SH-SY5Y (cell line): ENCODE measurements around the gene CDCA7L.
A peak's percentile ranks its signal among the peaks of the same experiment; 100 is the strongest.

ENCODE experiments used
- GATA2 ChIP-seq: IDR thresholded peaks from 2 replicates; pipeline ENCODE4 v1.6.1; 2011; ENCODE audit warnings: mild to moderate bottlenecking, low read depth, low read length
- GATA3 ChIP-seq: IDR thresholded peaks from 2 replicates; pipeline ENCODE4 v1.6.1; 2011; ENCODE audit warnings: low read depth, mild to moderate bottlenecking, low read length, moderate library complexity

Gene CDCA7L

GRCh38 chr7:21959387-21959776, 13.7 kb upstream of the CDCA7L start:
- TF ChIP-seq GATA3 (no peak), GATA2 (no peak)

- TF ChIP-seq GATA2 (no peak), GATA3 (no peak)
Measured at GRCh38 chr7:21953781-21954180, 8.1 kb upstream of the CDCA7L start.

GRCh38 chr7:21948887-21949540, 3.3 kb upstream of the CDCA7L start:
- no peak for TF ChIP-seq GATA2
- no peak for TF ChIP-seq GATA3

- no peak for TF ChIP-seq GATA2
- no peak for TF ChIP-seq GATA3
Measured at GRCh38 chr7:21948364-21948763, 2.7 kb upstream of the CDCA7L start.

DNA sequence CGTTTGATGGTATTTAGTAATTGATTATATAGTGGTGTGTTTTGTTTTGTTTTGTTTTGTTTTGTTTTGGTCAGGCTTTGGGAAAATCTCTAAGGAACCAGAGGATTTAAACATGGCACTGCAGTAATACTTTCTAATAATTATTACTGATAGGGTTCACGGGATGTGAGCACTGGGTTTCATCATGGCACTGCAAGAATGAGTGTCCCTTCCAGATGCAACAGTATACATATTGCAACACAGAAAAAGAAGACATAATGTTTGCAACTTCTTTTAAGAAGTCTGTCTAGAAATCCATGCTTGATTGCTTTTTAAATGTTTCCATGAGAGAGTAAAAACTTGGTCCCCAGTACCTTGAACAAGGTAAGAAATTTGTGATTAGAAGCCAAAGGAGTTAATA, 2.2 kb upstream of the CDCA7L start:
- no peak for TF ChIP-seq GATA3
- TF ChIP-seq GATA2: no peak

GRCh38 chr7:21947056-21947455, 1.4 kb upstream of the CDCA7L start:
- TF ChIP-seq GATA3 (no peak), GATA2 (no peak)

DNA sequence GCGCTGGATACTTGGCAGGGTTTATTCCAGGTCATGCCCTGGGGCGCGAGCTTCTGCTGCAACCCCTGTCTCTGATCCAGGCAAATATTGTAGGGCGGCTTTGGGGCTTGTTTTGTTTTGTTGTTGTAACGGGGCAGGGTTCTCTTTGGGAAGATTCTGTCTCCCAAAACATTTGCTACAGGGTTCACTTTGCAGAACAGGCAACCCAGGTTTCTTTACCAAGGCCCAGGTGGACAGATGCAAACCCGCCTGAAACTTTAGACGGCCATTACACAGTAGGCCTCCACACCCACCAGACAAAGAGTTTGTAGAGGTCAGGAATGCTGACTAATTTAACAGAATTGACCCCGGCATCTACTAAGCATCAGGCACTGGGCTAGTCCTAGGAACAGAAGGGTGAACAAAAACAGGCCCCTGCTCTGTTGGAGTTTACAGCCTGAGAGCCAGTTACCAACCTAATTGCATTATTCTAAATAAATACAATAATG, 567 bp upstream of the CDCA7L start:
- TF ChIP-seq GATA2: no peak
- TF ChIP-seq GATA3: no peak

- TF ChIP-seq GATA3 (no peak), GATA2 (no peak)
Measured at GRCh38 chr7:21944616-21945453, 864 bp downstream of the CDCA7L start.

DNA sequence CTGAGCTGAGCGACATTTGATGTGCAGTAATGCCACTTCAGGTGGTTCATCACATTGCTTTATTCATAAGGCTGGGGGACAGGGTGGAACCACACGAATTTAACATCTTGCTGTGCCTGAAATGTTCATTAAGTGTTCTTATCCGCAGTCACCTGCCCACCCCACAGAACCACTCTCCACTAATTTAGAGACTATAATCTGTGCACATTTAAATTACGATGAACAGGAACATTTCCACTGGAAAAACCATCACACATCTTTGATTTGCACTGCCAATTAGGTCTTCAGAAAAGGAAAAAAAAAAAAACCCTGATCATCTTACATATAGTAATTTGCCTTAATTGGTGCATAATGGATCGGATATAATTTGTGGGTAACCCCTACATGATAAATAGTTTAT, 2.3 kb downstream of the CDCA7L start:
- no peak for TF ChIP-seq GATA3

GRCh38 chr7:21942955-21943354, 2.7 kb downstream of the CDCA7L start:
- TF ChIP-seq GATA2 (no peak), GATA3 (no peak)

GRCh38 chr7:21941611-21942141, 4.0 kb downstream of the CDCA7L start:
- peak; percentile 24; the same call in 1 of the 2 replicates for TF ChIP-seq GATA3
- peak; percentile 34; the same call in 1 of the 2 replicates for TF ChIP-seq GATA2

- TF ChIP-seq GATA2: no peak
- TF ChIP-seq GATA3: no peak
Measured at GRCh38 chr7:21939858-21940372, 5.8 kb downstream of the CDCA7L start.

DNA sequence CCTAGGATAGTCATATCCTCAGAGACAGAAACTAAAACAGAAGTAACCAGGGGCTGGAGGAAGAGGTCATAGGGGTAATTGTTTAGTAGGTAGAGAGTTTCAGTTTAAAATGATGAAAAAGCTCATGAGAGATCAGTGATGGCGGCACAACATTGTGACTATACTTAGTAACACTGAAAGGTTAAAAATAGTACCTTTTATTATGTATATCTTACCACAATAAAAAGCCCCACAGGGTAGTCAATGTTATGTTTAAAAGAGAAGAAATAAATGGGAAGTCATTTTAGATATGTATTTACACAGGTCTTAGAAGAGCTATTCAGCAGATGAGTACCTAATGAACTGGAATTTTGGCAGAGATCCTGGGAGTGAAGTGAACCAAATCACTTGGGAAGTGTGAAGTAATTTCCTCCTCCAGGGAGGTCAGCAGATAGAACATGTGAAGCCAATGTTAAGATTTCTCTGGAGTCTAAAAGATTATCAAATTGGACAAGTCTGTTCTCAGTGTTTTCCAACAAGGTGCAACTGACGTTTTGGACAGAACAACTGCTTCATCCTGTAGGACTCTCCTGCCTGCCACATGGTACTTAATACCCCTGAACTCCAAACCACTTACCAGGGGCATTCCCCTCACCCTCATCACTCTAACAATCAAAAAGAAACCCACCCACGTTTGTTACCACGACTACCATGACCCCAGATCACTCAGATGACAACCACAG, 6.4 kb downstream of the CDCA7L start:
- no peak for TF ChIP-seq GATA2

DNA sequence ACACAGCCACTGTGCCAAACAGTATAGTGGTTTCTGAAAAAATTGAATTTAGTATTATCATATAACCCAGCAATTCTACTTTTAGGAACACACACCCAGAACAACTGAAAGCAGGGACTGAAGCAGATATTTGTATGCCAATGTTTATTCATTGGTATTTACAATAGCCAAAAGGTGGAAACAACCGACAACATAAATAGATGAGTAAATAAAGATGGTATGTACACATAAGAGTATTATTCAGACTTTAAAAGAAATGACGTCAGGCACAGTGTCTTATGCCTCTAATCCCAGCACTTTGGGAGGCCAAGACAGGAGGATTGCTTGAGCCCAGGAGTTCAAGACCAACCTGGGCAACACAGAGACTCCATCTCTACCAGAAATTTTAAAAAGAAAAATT, 7.2 kb downstream of the CDCA7L start:
- TF ChIP-seq GATA2 (no peak), GATA3 (no peak)
